Measurements from ENCODE around the gene BOLA2B. TPM values are rescaled to one million over a fixed set of nuclear protein-coding genes. Genes with fewer than 3 reads are reported as not detected.
"Not testable (repeated sequence)": the region's sequence is repeated elsewhere in the genome, so short reads cannot be mapped to it uniquely, and the experiment has no call there.

The BOLA2B gene
- 59.3 TPM for total RNA-seq
- long read RNA-seq, partial matches to known transcripts, result 1 of 6 reads
- long read RNA-seq, other reads (novel, unspliced or antisense), result 1 of 6 reads

DNA sequence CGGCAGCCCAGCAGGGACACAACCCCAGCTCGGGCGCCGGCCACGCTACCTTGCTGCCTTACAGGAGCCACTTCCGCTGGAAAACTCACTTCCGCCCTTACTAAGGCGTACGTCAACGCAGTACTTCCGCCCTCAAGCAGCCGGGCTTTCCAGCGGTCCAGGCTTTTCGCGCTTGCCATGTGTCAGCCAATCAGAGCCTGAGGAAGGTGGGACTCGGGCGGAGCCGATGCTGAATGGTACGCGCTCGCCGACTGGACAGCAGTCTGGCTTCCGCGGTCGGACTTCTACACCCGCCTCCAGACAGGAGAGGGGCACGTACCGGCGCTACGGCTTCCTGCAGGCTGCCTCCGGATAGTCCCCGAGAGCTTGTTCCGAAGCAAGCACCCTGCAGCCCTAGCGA is at the start of gene BOLA2B, which contains the start of gene SLX1A:
Gene BOLA2B (minus strand): TSS at position 52 of the 400 bp plus-strand sequence. CDS start 71 bp downstream, outside the sequence.
Gene SLX1A (plus strand): TSS at position 261 of the 400 bp plus-strand sequence. CDS start 210 bp downstream, outside the sequence.
- peak within 1 kb of the TSS; percentile 50 for H3K4me3 ChIP-seq
- not testable (repeated sequence) for H3K27ac ChIP-seq
- ATAC-seq, result peak; percentile 95

DNA sequence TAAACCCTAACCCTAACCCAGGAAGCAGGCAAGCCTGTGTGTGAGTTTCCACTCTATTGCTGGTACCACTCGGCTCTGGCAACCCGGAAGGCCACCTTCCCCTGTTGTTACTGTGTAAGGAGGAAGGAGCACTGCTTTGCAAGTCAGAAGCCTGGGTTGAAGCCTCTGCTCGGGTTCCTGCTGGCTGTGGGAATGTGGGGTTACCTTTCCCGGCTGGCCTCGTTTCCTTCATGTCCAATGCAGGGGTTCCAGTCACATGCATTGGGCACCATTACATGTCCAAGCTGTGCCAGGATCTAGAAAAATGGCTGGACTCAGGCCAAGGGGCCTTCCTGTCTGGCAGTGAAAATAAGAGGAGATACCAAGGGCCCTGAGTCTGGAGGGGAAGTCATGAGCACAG is 23.6 kb upstream of the BOLA2B start:
- H3K4me1 ChIP-seq; H3K27ac ChIP-seq; H3K27me3 ChIP-seq; H3K9me3 ChIP-seq; ATAC-seq; intact Hi-C loops (cut with DNase I); H3K36me3 ChIP-seq; H3K4me3 ChIP-seq: not testable (repeated sequence)
- peak; percentile 4 for DNase-seq

More for the DNA sequence above, at the start of gene BOLA2B, which contains the start of gene SLX1A:
- DNase-seq; intact Hi-C loops (cut with DNase I); H3K27me3 ChIP-seq; H3K4me1 ChIP-seq; H3K36me3 ChIP-seq; H3K9me3 ChIP-seq: not testable (repeated sequence)

- H3K27ac ChIP-seq; H3K4me1 ChIP-seq; H3K9me3 ChIP-seq; intact Hi-C loops (cut with DNase I); ATAC-seq; DNase-seq; H3K27me3 ChIP-seq; H3K36me3 ChIP-seq; H3K4me3 ChIP-seq: not testable (repeated sequence)
Measured at GRCh38 chr16:30211414-30211813, 17.9 kb upstream of the BOLA2B start.

DNA sequence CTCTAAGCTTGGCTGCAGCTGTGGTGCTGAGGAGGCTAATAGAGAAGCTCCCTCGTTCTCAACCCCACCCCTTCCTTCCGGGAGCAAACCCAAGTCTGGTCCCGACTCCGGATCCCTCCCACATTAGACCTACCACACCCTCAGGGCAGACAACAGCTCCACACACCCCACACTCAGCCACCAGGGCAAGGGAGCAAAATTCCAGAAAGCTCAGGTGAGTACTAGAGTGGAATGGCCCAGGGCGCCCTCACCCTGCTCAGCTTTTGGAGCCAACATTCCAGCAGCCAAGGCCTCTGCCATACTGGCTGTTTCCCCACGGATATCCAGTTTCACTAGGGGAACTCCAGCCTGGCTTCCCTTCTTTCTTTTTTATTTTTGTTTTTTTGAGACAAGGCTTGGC is 15.6 kb upstream of the BOLA2B start:
- H3K4me3 ChIP-seq; DNase-seq; H3K27ac ChIP-seq; H3K36me3 ChIP-seq; intact Hi-C loops (cut with DNase I); H3K9me3 ChIP-seq; H3K27me3 ChIP-seq; H3K4me1 ChIP-seq: not testable (repeated sequence)
- peak; percentile 62 for ATAC-seq

GRCh38 chr16:30207063-30207704 is 13.7 kb upstream of the BOLA2B start:
- H3K27me3 ChIP-seq; H3K4me3 ChIP-seq; H3K27ac ChIP-seq; H3K9me3 ChIP-seq; H3K36me3 ChIP-seq; intact Hi-C loops (cut with DNase I); H3K4me1 ChIP-seq: not testable (repeated sequence)
- ATAC-seq, result peak; percentile 56
- DNase-seq, result peak; percentile 21

DNA sequence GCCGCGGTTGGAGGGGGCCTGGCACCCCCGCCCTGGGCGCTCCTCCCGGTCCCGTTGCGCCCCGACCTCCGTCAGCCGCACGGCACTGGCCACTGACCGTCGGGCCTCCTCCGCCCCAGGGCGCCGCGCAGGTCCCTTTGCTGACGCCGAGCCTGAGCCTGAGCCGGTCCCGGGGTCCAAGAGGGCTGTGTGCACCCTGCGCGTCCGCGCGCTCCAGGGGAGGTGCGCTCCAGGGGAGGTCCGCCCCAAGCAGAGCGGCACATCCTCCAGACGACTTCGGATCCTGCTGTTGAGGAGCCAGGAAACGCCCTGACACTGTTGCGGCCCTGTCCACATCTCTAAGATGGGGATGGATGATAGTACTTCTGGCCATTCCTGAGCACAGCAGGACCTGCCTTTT is 12.8 kb upstream of the BOLA2B start:
- H3K27me3 ChIP-seq; H3K36me3 ChIP-seq; H3K9me3 ChIP-seq; H3K4me1 ChIP-seq; H3K27ac ChIP-seq; intact Hi-C loops (cut with DNase I); DNase-seq: not testable (repeated sequence)
- peak; percentile 38 for ATAC-seq
- H3K4me3 ChIP-seq, result peak overlapping the region; percentile 57

- H3K27me3 ChIP-seq; intact Hi-C loops (cut with DNase I); H3K4me1 ChIP-seq; H3K9me3 ChIP-seq; H3K27ac ChIP-seq; H3K36me3 ChIP-seq: not testable (repeated sequence)
- ATAC-seq (peak; percentile 72), DNase-seq (peak; percentile 64)
- H3K4me3 ChIP-seq, result peak overlapping the region; percentile 57
Measured at GRCh38 chr16:30205541-30206236, 12.2 kb upstream of the BOLA2B start.

- H3K36me3 ChIP-seq; H3K4me3 ChIP-seq; H3K27me3 ChIP-seq; intact Hi-C loops (cut with DNase I); DNase-seq; H3K27ac ChIP-seq; H3K4me1 ChIP-seq; H3K9me3 ChIP-seq: not testable (repeated sequence)
- ATAC-seq, result peak; percentile 66
Measured at GRCh38 chr16:30199608-30200343, 6.3 kb upstream of the BOLA2B start.

DNA sequence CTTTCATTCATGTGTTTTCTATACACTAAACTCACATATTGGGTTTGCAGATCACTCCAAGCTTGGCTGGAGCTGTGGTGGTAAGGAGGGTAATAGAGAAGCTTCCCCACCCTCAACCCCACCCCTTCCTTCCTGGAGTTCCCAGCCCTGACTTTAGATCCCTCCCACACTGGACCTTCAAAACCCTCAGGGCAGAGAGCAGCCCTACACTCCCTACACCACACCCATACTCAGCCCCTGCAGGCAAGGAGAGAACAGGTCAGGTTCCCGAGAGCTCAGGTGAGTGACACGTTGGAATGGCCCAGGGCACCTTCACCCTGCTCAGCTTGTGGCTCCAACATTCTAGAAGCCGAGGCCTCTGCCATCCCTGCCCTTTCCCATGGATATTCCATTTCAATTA is 5.6 kb upstream of the BOLA2B start, which contains the start of gene SULT1A3:
Gene SULT1A3 (plus strand): TSS at position 207 of the 400 bp plus-strand sequence. CDS start 1,474 bp downstream, outside the sequence.
- H3K27me3 ChIP-seq; H3K36me3 ChIP-seq; H3K4me3 ChIP-seq; H3K9me3 ChIP-seq; H3K27ac ChIP-seq; H3K4me1 ChIP-seq; intact Hi-C loops (cut with DNase I); DNase-seq: not testable (repeated sequence)
- peak; percentile 52 for ATAC-seq

DNA sequence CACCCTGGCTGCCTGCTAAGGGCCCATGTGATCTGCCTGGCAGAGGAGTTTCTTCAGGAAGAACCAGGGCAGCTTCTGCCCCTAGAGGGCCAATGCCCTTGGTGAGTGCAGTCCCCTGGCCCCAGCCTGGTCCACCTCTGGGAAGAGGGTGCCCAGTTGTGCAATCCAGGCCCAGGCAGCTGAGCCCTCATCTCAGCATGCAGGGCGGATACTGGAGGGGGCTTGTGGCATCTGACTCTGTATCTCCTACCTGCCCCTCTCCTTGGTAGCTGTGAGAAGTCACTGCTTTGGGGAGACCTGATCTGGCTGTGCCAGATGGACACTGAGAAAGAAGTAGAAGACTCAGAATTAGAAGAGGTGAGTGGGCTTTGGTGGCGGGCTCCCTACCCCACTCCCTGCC is 3.5 kb upstream of the BOLA2B start:
- H3K4me1 ChIP-seq; H3K4me3 ChIP-seq; DNase-seq; H3K27ac ChIP-seq; ATAC-seq; intact Hi-C loops (cut with DNase I); H3K9me3 ChIP-seq; H3K36me3 ChIP-seq; H3K27me3 ChIP-seq: not testable (repeated sequence)

GRCh38 chr16:30194172-30194925 is 883 bp upstream of the BOLA2B start:
- H3K4me1 ChIP-seq; H3K9me3 ChIP-seq; H3K27ac ChIP-seq; H3K36me3 ChIP-seq; intact Hi-C loops (cut with DNase I); H3K27me3 ChIP-seq: not testable (repeated sequence)
- peak; percentile 72 for DNase-seq
- ATAC-seq, result peak; percentile 85
- peak overlapping the region; percentile 50 for H3K4me3 ChIP-seq

- H3K9me3 ChIP-seq; intact Hi-C loops (cut with DNase I); H3K36me3 ChIP-seq; H3K27ac ChIP-seq; H3K27me3 ChIP-seq; H3K4me3 ChIP-seq; H3K4me1 ChIP-seq; DNase-seq: not testable (repeated sequence)
- peak; percentile 5 for ATAC-seq
Measured at GRCh38 chr16:30193098-30193497, 368 bp downstream of the BOLA2B start.

DNA sequence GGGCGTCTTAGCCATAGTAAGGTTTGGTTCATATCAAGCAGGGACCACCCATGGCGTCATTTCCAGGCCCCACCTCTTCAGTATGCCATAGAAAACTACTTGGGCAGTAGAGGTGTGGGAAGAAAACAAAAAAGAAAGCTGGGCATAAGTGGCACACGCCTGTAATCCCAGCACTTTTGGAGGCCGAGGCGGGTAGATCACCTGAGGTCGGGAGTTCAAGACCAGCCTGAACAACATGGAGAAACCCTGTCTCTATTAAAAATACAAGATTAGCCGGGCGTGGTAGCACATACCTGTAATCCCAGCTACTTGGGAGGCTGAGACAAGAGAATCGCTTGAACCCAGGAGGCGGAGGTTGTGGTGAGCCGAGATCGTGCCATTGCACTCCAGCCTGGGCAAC is 2.3 kb downstream of the BOLA2B start:
- H3K27ac ChIP-seq; H3K4me3 ChIP-seq; intact Hi-C loops (cut with DNase I); H3K36me3 ChIP-seq; ATAC-seq; H3K4me1 ChIP-seq; H3K27me3 ChIP-seq; DNase-seq; H3K9me3 ChIP-seq: not testable (repeated sequence)

Data from upper lobe of right lung (tissue), 1 donor.